Measurements from ENCODE around the gene DACH1. TPM values are rescaled to one million over a fixed set of nuclear protein-coding genes. Genes with fewer than 3 reads are reported as not detected.

The DACH1 gene
- total RNA-seq, 2 experiments from 2014 or later: not detected

DNA sequence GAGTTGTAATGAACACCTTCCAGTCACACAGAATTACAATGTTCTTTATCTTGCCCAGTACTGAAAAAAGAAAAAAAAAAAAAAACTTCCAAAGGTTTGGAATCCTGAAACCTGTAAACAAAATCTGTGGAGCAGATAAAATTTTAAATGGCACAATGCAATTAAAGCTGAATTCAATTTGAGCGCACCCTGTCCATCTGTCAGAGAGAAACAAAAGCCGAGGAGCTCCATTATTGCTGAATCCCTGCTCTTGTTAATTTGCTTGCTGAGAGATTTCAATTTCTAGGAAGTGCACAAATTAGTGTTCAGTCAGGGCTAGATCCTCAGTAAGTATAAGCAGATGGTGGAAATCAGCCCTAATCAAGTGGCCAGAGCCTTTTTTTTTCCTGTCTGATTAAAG, 65.2 kb downstream of the DACH1 start:
- intact Hi-C loops (cut with micrococcal nuclease; ENCODE audit: unreplicated experiment): no loop called here
- Histone ChIP-seq H3K9me3 (ENCODE audit: low read length) (no peaks in the 10 kb centered on the region), H3K4me2 (ENCODE audit: low read length) (no peak overlapping the region), H2AFZ (ENCODE audit: low read length) (no peak overlapping the region), H3K4me3 (ENCODE audit: low read depth, low read length, poor library complexity, severe bottlenecking) (no peak overlapping the region), H3K27ac (ENCODE audit: low read depth, low read length, poor library complexity, severe bottlenecking) (no peak overlapping the region), H3K36me3 (ENCODE audit: insufficient read depth, low read length) (no peaks in the 10 kb centered on the region), H3K4me1 (ENCODE audit: insufficient read depth, low read length, poor library complexity, severe bottlenecking) (no peaks in the 10 kb centered on the region), H3K79me2 (ENCODE audit: insufficient read depth, low read depth, low read length) (no peaks in the 10 kb centered on the region), H4K20me1 (ENCODE audit: insufficient read depth, low read length) (no peaks in the 10 kb centered on the region), H3K9me2 (ENCODE audit: insufficient read depth, low read length) (no peaks in the 10 kb centered on the region)
- CTCF ChIA-PET (ENCODE audit: unreplicated experiment): no interaction called here
- POLR2A ChIA-PET: no interaction called here
- TF ChIP-seq CTCF (conservative IDR thresholded peaks at IDR 0.05; ENCODE audit: low read length) (no peak), EZH2phosphoT487 (IDR thresholded peaks at IDR 0.05; ENCODE audit: borderline replicate concordance, low read depth, low read length) (no peak)
- no TSS peak for BruUV-seq (replicated peaks)
- no peak for DNase-seq (ENCODE audit: low spot score)

- Histone ChIP-seq H3K4me3 (ENCODE audit: low read depth, low read length, poor library complexity, severe bottlenecking) (no peak overlapping the region), H3K9me3 (ENCODE audit: low read length) (no peaks in the 10 kb centered on the region), H4K20me1 (ENCODE audit: insufficient read depth, low read length) (no peaks in the 10 kb centered on the region), H3K9me2 (ENCODE audit: insufficient read depth, low read length) (no peaks in the 10 kb centered on the region), H3K27ac (ENCODE audit: low read depth, low read length, poor library complexity, severe bottlenecking) (no peak overlapping the region), H3K4me2 (ENCODE audit: low read length) (no peak overlapping the region), H3K4me1 (ENCODE audit: insufficient read depth, low read length, poor library complexity, severe bottlenecking) (no peaks in the 10 kb centered on the region), H3K36me3 (ENCODE audit: insufficient read depth, low read length) (no peaks in the 10 kb centered on the region), H3K79me2 (ENCODE audit: insufficient read depth, low read depth, low read length) (no peaks in the 10 kb centered on the region), H2AFZ (ENCODE audit: low read length) (no peak overlapping the region)
- no peak for TF ChIP-seq CTCF (conservative IDR thresholded peaks at IDR 0.05; ENCODE audit: low read length)
- TF ChIP-seq EZH2phosphoT487 (IDR thresholded peaks at IDR 0.05; ENCODE audit: borderline replicate concordance, low read depth, low read length): no peak
- POLR2A ChIA-PET: no interaction called here
- no peak for DNase-seq (ENCODE audit: low spot score)
- no TSS peak for BruUV-seq (replicated peaks)
- intact Hi-C loops (cut with micrococcal nuclease; ENCODE audit: unreplicated experiment): no loop called here
- CTCF ChIA-PET (ENCODE audit: unreplicated experiment): no interaction called here
Observed at GRCh38 chr13:71801165-71801760, 65.7 kb downstream of the DACH1 start.

DNA sequence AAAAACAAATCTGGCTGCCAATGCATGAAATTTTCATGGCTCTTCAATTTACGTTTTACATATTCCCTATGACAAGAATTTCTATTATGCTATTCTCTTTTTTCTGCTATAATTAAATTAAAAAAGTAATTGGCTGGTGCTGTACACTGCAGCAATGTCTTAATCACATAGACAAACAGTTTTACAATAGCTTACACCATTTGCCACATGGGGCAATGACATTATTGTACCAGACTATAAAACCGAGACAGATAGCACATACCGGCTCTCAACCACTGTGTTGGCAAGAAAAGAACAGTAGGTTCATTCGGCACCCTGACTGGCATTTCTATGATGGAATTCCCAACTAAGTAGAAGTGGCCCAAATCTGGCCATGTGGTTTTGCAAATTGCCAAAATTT, 67.7 kb downstream of the DACH1 start:
- Histone ChIP-seq H3K79me2 (ENCODE audit: insufficient read depth, low read depth, low read length) (no peaks in the 10 kb centered on the region), H3K4me1 (ENCODE audit: insufficient read depth, low read length, poor library complexity, severe bottlenecking) (no peaks in the 10 kb centered on the region), H3K36me3 (ENCODE audit: insufficient read depth, low read length) (no peaks in the 10 kb centered on the region), H3K9me3 (ENCODE audit: low read length) (no peaks in the 10 kb centered on the region), H3K4me2 (ENCODE audit: low read length) (no peak overlapping the region), H3K4me3 (ENCODE audit: low read depth, low read length, poor library complexity, severe bottlenecking) (no peak overlapping the region), H4K20me1 (ENCODE audit: insufficient read depth, low read length) (no peaks in the 10 kb centered on the region), H3K27ac (ENCODE audit: low read depth, low read length, poor library complexity, severe bottlenecking) (no peak overlapping the region), H2AFZ (ENCODE audit: low read length) (no peak overlapping the region), H3K9me2 (ENCODE audit: insufficient read depth, low read length) (no peaks in the 10 kb centered on the region)
- ChIA-PET POLR2A (no interaction called here), CTCF (ENCODE audit: unreplicated experiment) (no interaction called here)
- BruUV-seq (replicated peaks): no TSS peak
- DNase-seq (ENCODE audit: low spot score): no peak
- no peak for TF ChIP-seq CTCF (conservative IDR thresholded peaks at IDR 0.05; ENCODE audit: low read length)
- TF ChIP-seq EZH2phosphoT487 (IDR thresholded peaks at IDR 0.05; ENCODE audit: borderline replicate concordance, low read depth, low read length): no peak
- intact Hi-C loops (cut with micrococcal nuclease; ENCODE audit: unreplicated experiment): no loop called here

Measured in OCI-LY7 (cell line).